NCI-H2227 treated with DMSO at 0.1 percent for 48 hours (cell line): ENCODE results near the gene CPSF3.

ENCODE experiments used
- DNase-seq: peaks from one replicate; lab custom pipeline; 2025; lab: John Stamatoyannopoulos, UW

Gene CPSF3

DNA sequence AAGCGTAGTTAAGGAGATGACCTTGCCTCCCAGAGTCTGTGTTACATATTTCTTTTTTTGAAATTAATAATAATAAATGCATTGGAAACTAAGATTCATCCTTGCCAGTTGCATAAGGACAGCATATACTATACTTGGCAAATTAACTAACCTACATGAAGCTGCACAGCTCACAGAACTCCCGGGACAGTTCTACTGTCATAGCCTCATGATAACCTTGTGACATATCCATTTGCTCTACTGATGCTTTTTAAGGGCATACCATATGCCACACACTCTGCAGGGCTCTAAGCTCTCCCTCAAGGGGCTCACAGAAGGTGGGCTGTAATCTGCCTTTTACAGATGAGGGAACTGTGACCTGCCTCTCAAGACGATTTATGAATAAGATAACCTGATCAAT lies 3.9 kb upstream of the CPSF3 start:
- no peak for DNase-seq

GRCh38 chr2:9420495-9420894 lies 3.0 kb upstream of the CPSF3 start:
- DNase-seq: peak; percentile 11

- no peak for DNase-seq
Measured at GRCh38 chr2:9422321-9423099, 944 bp upstream of the CPSF3 start.

GRCh38 chr2:9423922-9424272 lies 443 bp downstream of the CPSF3 start:
- DNase-seq: no peak

DNA sequence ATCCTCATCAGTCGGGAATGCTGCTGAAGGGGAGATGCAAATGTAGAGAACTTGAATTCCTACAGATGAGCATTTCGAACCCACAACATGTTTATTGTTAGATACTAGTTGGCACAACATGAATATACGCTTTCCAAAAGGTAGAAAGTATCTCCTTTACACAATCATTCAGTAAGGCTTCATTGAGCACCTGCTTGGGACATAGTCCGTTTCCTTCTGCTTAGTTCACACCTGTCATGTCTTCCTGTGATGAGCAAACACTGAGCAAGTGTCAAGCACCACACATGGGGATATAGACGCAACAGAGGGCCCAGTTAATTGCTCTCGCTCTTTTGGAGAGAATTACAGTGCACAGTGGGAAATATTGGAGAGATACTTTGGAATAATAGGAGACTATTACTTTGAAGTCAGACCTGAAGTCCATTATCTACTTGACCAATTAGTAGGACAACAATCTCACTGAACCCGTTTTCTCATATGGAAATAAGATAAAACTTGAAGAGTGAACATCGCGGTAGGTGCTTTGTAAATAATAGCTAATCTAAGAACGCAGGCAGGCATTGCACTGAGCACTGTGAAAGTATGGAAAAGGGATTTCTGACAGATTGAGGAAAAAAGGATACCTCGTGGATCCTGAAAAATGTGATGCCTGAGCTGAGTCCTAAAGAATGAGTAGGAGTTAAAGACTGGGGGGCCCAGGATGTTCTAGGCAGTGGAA lies 1.2 kb downstream of the CPSF3 start:
- DNase-seq: peak; percentile 7

- no peak for DNase-seq
Measured at GRCh38 chr2:9428965-9429577, 5.6 kb downstream of the CPSF3 start.

DNA sequence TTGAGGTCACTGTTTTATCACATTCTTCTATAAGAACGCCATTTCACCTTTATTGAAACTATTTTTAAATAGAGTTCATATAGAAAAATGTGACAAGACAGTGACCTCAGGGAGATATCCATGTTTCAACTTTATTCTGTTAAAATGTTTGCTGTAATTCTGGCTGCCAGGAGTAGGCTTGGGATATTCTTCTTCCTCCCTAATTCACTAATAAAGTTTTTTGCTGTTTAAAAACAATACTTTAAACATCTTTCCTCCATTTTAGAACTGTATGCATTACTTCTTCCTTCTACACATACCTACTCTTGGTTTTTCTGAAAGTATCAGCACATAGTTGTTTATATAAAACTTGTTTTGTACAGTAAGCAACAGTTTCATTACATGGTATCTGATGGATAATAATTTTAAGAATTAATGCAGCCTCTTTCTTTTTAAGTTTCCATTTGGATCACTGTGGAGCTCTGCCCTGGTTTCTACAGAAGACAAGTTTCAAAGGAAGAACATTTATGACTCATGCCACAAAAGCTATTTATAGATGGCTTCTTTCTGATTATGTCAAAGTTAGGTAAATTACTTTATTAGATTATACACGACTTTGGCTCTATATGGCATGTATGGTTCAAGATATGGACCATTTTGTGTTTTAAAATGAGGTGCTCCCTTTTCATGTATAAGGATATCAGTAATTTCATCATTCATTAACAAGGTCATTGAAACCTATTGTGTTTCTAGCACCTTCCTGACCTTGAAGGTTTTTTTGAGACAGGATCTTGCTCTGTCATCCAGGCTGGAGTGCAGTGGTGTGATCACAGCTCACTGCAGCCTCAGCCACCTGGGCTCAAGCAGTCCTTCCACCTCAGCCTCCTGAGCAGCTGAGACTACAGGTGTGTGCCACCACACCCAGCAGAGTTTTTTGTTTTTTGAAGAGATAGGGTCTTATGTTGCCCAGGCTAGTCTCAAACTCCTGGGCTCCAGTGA lies 7.2 kb downstream of the CPSF3 start:
- no peak for DNase-seq

GRCh38 chr2:9434489-9434888 lies 11.0 kb downstream of the CPSF3 start:
- no peak for DNase-seq

DNA sequence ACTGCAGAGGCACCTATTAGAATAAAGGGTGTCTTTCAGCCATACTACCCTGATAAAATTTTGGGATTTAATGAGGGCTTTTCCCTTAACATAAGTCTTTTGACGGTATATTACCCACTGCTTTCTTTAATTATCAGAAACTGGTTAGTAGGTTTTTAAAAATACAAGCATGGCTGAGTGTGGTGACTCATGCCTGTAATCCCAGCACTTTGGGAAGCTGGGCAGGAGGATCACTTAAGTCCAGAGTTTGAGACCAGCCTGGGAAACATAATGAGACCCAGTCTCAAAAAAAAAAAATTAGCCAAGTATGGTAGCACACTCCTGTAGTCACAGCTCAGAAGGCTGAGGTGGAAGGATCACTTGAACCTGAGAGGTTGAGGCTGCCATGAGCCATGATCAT lies 16.1 kb downstream of the CPSF3 start:
- no peak for DNase-seq

GRCh38 chr2:9440058-9440727 lies 16.7 kb downstream of the CPSF3 start:
- no peak for DNase-seq

DNA sequence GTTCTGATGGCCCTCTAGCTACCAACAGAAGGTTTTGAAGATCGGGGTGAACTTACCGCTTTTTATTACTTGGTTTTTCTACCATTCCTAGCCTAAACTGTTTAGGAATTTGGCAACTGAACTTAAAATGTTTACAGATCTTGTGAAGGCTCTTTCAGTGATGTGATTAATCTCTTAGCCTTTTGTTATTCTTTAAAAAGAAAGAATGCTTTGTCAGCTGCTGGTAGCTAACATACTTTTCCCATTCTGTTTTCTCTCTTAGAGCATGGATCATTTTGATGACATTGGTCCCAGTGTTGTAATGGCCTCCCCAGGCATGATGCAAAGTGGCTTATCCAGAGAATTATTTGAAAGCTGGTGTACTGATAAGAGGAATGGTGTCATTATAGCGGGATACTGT lies 18.1 kb downstream of the CPSF3 start:
- DNase-seq: no peak

- no peak for DNase-seq
Measured at GRCh38 chr2:9443526-9443925, 20.1 kb downstream of the CPSF3 start.

GRCh38 chr2:9445089-9445488 lies 21.6 kb downstream of the CPSF3 start:
- DNase-seq: no peak

DNA sequence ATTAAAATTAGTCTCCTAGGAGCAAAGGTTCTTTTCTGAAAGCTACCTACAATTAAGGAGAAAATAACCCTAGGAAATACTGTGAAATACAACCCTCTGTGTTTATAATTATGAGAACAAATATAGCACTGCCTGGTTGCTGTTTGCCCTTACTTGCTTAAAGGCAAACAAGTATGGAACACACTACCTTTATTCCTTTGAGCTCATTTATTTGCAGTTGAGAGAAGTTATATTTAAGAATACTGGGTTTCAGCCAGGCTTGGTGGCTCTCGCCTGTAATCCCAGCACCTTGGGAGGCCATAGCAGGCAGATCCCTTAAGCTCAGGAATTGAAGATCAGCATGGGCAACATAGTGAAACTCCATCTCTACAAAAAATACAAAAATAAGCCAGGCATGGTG lies 27.8 kb downstream of the CPSF3 start:
- DNase-seq: no peak

DNA sequence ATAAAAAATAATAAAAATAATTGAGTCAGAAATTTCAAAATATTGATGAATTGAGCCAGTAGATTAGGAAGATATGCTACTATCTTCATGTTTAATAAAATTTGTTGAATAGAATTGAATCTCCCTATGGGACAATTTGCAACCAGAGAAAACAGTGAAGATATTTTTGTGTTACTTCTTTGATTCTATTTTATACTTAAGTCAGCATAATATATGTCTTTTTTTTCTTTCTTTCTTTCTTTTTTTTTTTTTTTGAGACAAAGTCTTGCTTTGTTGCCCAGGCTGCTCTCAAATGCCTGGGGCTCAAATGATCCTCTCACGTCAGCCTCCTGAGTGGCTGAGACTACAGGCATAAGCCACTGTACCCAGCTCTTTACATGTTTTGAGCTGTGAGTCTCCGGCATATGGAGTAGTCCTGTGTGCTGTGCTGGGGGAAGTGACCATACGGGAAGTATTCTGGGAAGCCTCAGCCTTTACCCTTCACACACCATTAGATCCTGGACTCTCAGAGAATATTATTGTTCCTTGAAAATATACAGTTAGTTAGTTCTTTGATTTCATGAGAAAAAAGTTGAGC lies 37.1 kb downstream of the CPSF3 start:
- no peak for DNase-seq

DNA sequence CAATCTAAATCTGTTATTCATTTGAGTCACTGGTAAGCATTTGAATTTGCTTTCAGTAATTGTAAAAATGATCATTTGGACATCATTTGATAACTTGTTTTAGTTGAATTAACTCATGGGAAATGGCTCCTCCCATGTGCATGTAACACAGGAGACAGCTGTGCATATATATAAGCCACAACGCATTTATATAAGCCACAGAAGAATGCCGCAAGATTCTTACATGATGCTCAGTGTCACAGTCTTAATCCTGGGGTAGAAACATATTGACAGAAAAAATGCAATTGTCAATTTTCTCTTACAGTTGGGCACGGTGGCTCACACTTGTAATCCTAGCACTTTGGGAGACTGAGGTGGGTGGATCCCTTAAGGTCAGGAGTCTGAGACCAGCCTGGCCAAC lies 37.6 kb downstream of the CPSF3 start:
- no peak for DNase-seq

DNA sequence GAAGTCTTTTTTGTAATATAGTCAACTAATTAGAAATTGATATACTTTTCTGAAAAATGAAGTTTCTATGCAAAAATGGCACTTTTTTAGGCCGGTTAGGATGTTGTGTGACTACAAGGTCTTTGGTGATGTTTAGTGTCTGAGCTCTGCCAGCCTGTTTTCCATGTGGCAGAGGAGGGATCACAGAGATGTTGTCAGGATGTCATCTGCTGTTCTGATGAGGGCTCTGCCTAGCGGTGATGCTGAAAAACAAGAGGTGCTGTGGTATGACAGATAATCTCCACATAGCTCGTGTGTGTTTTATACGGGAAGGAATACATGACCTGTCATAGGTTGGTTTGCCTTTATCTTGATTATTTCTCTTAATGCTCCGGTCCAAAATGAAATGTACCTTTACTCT lies 38.9 kb downstream of the CPSF3 start:
- no peak for DNase-seq

GRCh38 chr2:9462886-9463697 lies 39.6 kb downstream of the CPSF3 start:
- no peak for DNase-seq

GRCh38 chr2:9463698-9464034 lies 40.2 kb downstream of the CPSF3 start:
- no peak for DNase-seq

DNA sequence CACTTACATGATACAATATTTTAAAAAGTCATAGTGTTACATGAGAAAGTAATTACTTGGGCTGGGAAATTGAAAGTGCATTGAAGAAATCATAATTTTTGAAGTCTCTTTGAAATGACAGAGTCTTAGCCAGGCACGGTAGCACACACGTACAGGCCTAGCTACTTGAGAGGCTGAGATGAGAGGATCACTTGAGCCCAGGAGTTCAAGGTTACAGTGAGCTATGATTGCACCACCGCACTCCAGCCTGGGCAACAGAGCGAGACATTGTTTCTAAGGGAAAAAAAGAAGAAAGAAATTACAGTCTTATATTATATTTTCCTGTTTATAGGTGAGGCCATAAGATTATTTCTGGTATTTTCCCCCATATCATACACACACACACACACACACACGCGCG lies 41.7 kb downstream of the CPSF3 start:
- DNase-seq: no peak
